T-cell (primary cell): ENCODE measurements around the gene TMEM38B. TPM values are rescaled to one million over a fixed set of nuclear protein-coding genes. Genes with fewer than 3 reads are reported as not detected.
"Not testable (repeated sequence)": the region's sequence is repeated elsewhere in the genome, so short reads cannot be mapped to it uniquely, and the experiment has no call there.

Source experiments
- ATAC-seq, 4 experiments: fragments of 200-7000 bp in 3 of 4; fragments of 150-1000 bp in 1 of 4; cut with Tn5 transposase; replicated peaks in 1 of 4; 1 replicate in 3 of 4; 2 replicates in 1 of 4; pipeline ENCODE4 v1.10.0; 2021; ENCODE audit warnings: moderate library complexity in 3 of 4, mild to moderate bottlenecking in 2 of 4, moderate number of reproducible peaks in 1 of 4
- CTCF ChIA-PET, 2 donors: fragments of 300-600 bp; sonication (Branson Sonifier 250); formaldehyde crosslinking; loops; one replicate each; lab custom pipeline; 2022; ENCODE audit warnings: antibody characterized with exemption in 2 of 2; lab: Charles Lee
- POLR2A ChIA-PET, 2 donors: fragments of 300-600 bp; sonication (Branson Sonifier 250); formaldehyde crosslinking; loops; one replicate each; lab custom pipeline; 2022; ENCODE audit warnings: antibody characterized with exemption in 2 of 2; lab: Charles Lee
- DNase-seq, 35 experiments: peaks; one replicate each; pipeline versions ENCODE4 v3.0.0 to v3.0.0-alpha.2; 2013 to 2023
- H3K27ac ChIP-seq: one replicate; pipeline ENCODE4 v1.5.1; 2013; ENCODE audit warnings: low read length
- H3K27me3 ChIP-seq, 2 experiments: replicated peaks in 1 of 2; 1 replicate in 1 of 2; 2 replicates in 1 of 2; pipeline versions ENCODE4 v1.6.1 to v1.7.0; 2013; ENCODE audit warnings: low read length in 1 of 2, mixed read lengths in 1 of 2; ENCODE audit not compliant: control insufficient read depth in 2 of 2, insufficient read depth in 2 of 2; ENCODE audit errors: extremely low read depth in 1 of 2
- H3K36me3 ChIP-seq, 2 donors: 1 replicate in 1 of 2; 2 replicates in 1 of 2; pipeline versions ENCODE4 v1.6.1 to v1.7.0; 2013; ENCODE audit warnings: low read length in 1 of 2; ENCODE audit not compliant: control insufficient read depth in 2 of 2, insufficient read depth in 1 of 2; ENCODE audit errors: extremely low read depth in 1 of 2
- H3K4me1 ChIP-seq, 2 experiments: 1 replicate in 1 of 2; 2 replicates in 1 of 2; pipeline versions ENCODE4 v1.6.1 to v1.7.0; 2013; ENCODE audit warnings: low read length in 2 of 2, mixed read lengths in 1 of 2; ENCODE audit not compliant: insufficient read depth in 2 of 2, control insufficient read depth in 1 of 2; ENCODE audit errors: extremely low read depth in 1 of 2
- H3K4me3 ChIP-seq, 2 donors: 1 replicate in 1 of 2; 2 replicates in 1 of 2; pipeline versions ENCODE4 v1.5.1 to v1.7.0; 2013; ENCODE audit warnings: mild to moderate bottlenecking in 2 of 2, low read length in 1 of 2, moderate library complexity in 1 of 2; ENCODE audit not compliant: control insufficient read depth in 1 of 2; ENCODE audit errors: extremely low read depth in 1 of 2
- H3K9me3 ChIP-seq: 2 replicates; pipeline ENCODE4 v1.7.0; 2013
- H3K27ac Mint-ChIP-seq, 2 donors: one replicate each; pipeline ENCODE4 v1.8.0; 2020 to 2021; ENCODE audit warnings: mild to moderate bottlenecking in 2 of 2, mixed read lengths in 2 of 2
- H3K27me3 Mint-ChIP-seq, 2 donors: one replicate each; pipeline ENCODE4 v1.8.0; 2021 to 2022; ENCODE audit warnings: mixed read lengths in 2 of 2
- H3K36me3 Mint-ChIP-seq: one replicate; pipeline ENCODE4 v1.8.0; 2021; ENCODE audit warnings: mixed read lengths
- H3K4me1 Mint-ChIP-seq, 3 donors: one replicate each; pipeline ENCODE4 v1.8.0; 2020 to 2022; ENCODE audit warnings: mixed read lengths in 3 of 3, mild to moderate bottlenecking in 1 of 3
- H3K4me3 Mint-ChIP-seq, 3 donors: one replicate each; pipeline ENCODE4 v1.8.0; 2020 to 2022; ENCODE audit warnings: mild to moderate bottlenecking in 3 of 3, mixed read lengths in 3 of 3, moderate library complexity in 3 of 3
- H3K9me3 Mint-ChIP-seq, 3 donors: one replicate each; pipeline ENCODE4 v1.8.0; 2020 to 2022; ENCODE audit warnings: mixed read lengths in 3 of 3
- WGBS: methylation state at CpG from one replicate; pipeline ENCODE4 v1.1.5; 2013; ENCODE audit warnings: missing lambda C conversion rate; ENCODE audit not compliant: insufficient coverage; 5-methylcytosine and 5-hydroxymethylcytosine counted together
- total RNA-seq, 35 experiments: library from RNA in 6 of 35; stranded (reverse) in 6 of 35; fragments of 120-200 nt in 1 of 35; gene quantifications; one replicate each; pipeline versions ENCODE4 v1.2.1 to v1.2.4 and lab custom pipeline; 2013 to 2026

Gene TMEM38B
- total RNA-seq, 5 donors from 2014 or later (not counting 1 experiment from before 2014, with no cell fraction given) = 11.5 to 14.9 (median 13.8) TPM

DNA sequence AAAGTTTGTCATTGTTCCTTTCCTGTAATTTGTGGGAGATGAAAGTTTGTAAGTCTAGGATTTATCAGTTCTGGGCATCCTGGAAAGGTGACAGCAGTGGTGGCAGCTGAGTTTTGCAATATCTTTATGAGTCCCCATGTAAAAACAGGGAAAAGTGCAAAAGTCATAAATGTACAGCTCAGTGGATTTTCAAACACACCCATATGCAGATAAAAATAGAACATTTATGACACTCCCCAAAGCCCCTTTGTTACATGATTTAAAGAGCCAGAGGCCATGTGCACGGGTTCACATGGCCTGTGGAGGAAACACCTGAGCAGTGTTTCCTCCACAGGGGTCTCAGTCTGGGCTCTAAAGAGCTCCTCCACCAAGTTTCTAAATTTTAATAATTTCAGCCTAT is 6.3 kb downstream of the TMEM38B start:
- Mint-ChIP-seq H3K27ac (no peak overlapping the region), H3K9me3 (no peaks in the 10 kb centered on the region), H3K36me3 (peaks cover 4% of the 10 kb centered on the region), H3K27me3 (no peaks in the 10 kb centered on the region), H3K4me3 (no peak overlapping the region), H3K4me1 (peaks cover 35 to 51% (median 36%) of the 10 kb centered on the region in 3 donors)
- H3K4me3 ChIP-seq = no peak overlapping the region
- H3K36me3 ChIP-seq = no peaks in the 10 kb centered on the region
- 50% methylated on average over 1 of the region's 1 CpG for WGBS
- no peak overlapping the region for H3K27ac ChIP-seq
- ATAC-seq = no peak
- peaks cover 0 to 3% of the 10 kb centered on the region in 2 experiments for H3K4me1 ChIP-seq
- ChIA-PET POLR2A (no interaction called here), CTCF (no interaction called here)
- H3K9me3 ChIP-seq = no peaks in the 10 kb centered on the region
- no peak for DNase-seq
- no peaks in the 10 kb centered on the region for H3K27me3 ChIP-seq

DNA sequence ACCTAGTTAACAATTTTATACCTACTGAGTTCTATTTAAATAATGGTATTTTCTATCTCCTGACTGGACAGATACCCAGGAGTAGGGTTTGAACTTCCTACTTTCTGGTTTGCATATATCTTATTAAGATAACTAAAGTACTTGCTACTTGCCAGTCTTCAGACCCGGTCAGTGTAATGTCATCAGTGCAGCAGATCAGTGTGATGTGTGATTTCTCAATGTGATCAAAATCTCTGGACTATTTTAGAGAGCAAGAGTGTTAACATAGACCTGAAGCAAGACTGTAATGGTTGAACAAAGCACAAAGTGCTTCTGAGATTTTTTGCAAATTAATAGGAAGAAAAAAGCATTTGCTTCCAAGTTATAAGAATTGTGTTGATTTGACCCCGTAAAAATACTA is 6.8 kb downstream of the TMEM38B start:
- Mint-ChIP-seq H3K36me3 (peaks cover 5% of the 10 kb centered on the region), H3K4me1 (peaks cover 31 to 49% (median 33%) of the 10 kb centered on the region in 3 donors), H3K4me3 (no peak overlapping the region), H3K9me3 (no peaks in the 10 kb centered on the region), H3K27ac (no peak overlapping the region), H3K27me3 (no peaks in the 10 kb centered on the region)
- ATAC-seq = no peak
- Histone ChIP-seq H3K4me3 (no peak overlapping the region), H3K27me3 (no peaks in the 10 kb centered on the region), H3K9me3 (no peaks in the 10 kb centered on the region), H3K27ac (no peak overlapping the region), H3K36me3 (no peaks in the 10 kb centered on the region), H3K4me1 (peaks cover 0 to 3% of the 10 kb centered on the region in 2 experiments)
- POLR2A ChIA-PET = no interaction called here
- CTCF ChIA-PET = no interaction called here
- no peak for DNase-seq
- 83% methylated on average over 1 of the region's 2 CpGs for WGBS

GRCh38 chr9:105702207-105702606 is 7.9 kb downstream of the TMEM38B start:
- Mint-ChIP-seq H3K9me3 (no peaks in the 10 kb centered on the region), H3K4me3 (no peak overlapping the region), H3K4me1 (peaks cover 27 to 39% (median 28%) of the 10 kb centered on the region in 3 donors), H3K36me3 (peaks cover 9% of the 10 kb centered on the region), H3K27ac (no peak overlapping the region), H3K27me3 (no peaks in the 10 kb centered on the region)
- no peaks in the 10 kb centered on the region for H3K36me3 ChIP-seq
- DNase-seq = no peak
- no CpG with 5 or more reads among the region's 1 CpG for WGBS
- H3K27ac ChIP-seq = no peak overlapping the region
- no peaks in the 10 kb centered on the region for H3K4me1 ChIP-seq
- H3K4me3 ChIP-seq = no peak overlapping the region
- no peaks in the 10 kb centered on the region for H3K27me3 ChIP-seq
- POLR2A ChIA-PET = no interaction called here
- no peak for ATAC-seq
- CTCF ChIA-PET = interaction anchor here in 1 of 2 donors (1.4 kb wide), 1 partner anchor 19 kb away, joined by 3 read pairs; no protein-coding TSS in a partner anchor
- no peaks in the 10 kb centered on the region for H3K9me3 ChIP-seq

DNA sequence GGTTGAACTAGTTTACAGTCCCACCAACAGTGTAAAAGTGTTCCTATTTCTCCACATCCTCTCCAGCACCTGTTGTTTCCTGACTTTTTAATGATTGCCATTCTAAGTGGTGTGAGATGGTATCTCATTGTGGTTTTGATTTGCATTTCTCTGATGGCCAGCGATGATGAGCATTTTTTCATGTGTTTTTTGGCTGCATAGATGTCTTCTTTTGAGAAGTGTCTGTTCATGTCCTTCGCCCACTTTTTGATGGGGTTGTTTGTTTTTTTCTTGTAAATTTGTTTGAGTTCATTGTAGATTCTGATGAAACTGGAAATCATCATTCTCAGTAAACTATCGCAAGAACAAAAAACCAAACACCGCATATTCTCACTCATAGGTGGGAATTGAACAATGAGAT is 9.3 kb downstream of the TMEM38B start:
- DNase-seq, ATAC-seq, POLR2A ChIA-PET, H3K4me3 Mint-ChIP-seq, H3K9me3 Mint-ChIP-seq, H3K27me3 Mint-ChIP-seq, H3K36me3 ChIP-seq, CTCF ChIA-PET, H3K36me3 Mint-ChIP-seq, H3K4me3 ChIP-seq, H3K27me3 ChIP-seq, H3K9me3 ChIP-seq, H3K27ac Mint-ChIP-seq, H3K27ac ChIP-seq, H3K4me1 ChIP-seq: not testable (repeated sequence)
- whole genome bisulfite sequencing = no CpG with 5 or more reads among the region's 4 CpGs
- H3K4me1 Mint-ChIP-seq = peaks cover 29 to 37% (median 32%) of the 10 kb centered on the region in 3 donors

DNA sequence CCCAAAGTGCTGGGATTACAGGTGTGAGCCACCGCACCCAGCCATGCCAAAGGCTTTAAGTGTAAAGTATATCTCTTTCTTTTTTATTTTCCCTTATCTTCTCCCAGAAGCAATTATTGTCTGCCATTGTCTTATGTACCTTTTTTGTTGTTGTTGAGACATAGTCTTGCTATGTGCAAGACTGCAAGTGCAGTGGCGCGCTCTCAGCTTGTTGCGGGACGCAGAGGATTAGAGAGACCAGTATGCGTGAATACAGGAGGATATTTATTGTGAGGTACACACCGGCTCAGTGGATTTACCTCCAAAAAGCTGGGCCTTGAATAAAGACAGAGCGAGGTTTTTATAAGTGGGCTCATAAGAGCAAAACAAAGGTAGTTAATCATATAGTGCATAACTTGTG is 11.8 kb downstream of the TMEM38B start:
- CTCF ChIA-PET = interaction anchor here in 1 of 2 donors (1.6 kb wide), 1 partner anchor 12 kb away, joined by 4 read pairs; no protein-coding TSS in a partner anchor
- Histone ChIP-seq H3K36me3 (no peaks in the 10 kb centered on the region), H3K27ac (no peak overlapping the region), H3K4me1 (peaks cover 0 to 2% of the 10 kb centered on the region in 2 experiments), H3K9me3 (no peaks in the 10 kb centered on the region), H3K4me3 (no peak overlapping the region), H3K27me3 (no peaks in the 10 kb centered on the region)
- ATAC-seq (no peak), DNase-seq (no peak)
- Mint-ChIP-seq H3K4me3 (no peak overlapping the region), H3K9me3 (no peaks in the 10 kb centered on the region), H3K36me3 (peaks cover 17% of the 10 kb centered on the region), H3K27ac (no peak overlapping the region), H3K27me3 (no peaks in the 10 kb centered on the region), H3K4me1 (peaks cover 12 to 19% (median 16%) of the 10 kb centered on the region in 3 donors)
- POLR2A ChIA-PET = no interaction called here
- 97% methylated on average over 6 of the region's 8 CpGs for WGBS

GRCh38 chr9:105708405-105708804 is 14.1 kb downstream of the TMEM38B start:
- Mint-ChIP-seq H3K27me3 (no peaks in the 10 kb centered on the region), H3K36me3 (peaks cover 13% of the 10 kb centered on the region), H3K4me1 (peaks cover 8 to 13% (median 10%) of the 10 kb centered on the region in 3 donors), H3K27ac (peak overlapping the region; percentile 79 to 82), H3K4me3 (peak overlapping the region; percentile 3 to 41 (median 23)), H3K9me3 (no peaks in the 10 kb centered on the region)
- ATAC-seq (peak in 1 of 4 experiments; percentile 66), DNase-seq (no peak)
- no peaks in the 10 kb centered on the region for H3K9me3 ChIP-seq
- CTCF ChIA-PET = interaction anchor here (0.5 to 0.9 kb wide), 2 partner anchors 14 to 237 kb away, joined by 3 to 5 read pairs; partner anchors contain the start of gene TMEM38B (in 1 of the 2)
- 40% methylated on average over 2 of the region's 3 CpGs for WGBS
- H3K27ac ChIP-seq = no peak overlapping the region
- POLR2A ChIA-PET = no interaction called here
- H3K36me3 ChIP-seq = peaks cover 0 to 3% of the 10 kb centered on the region in 2 donors
- no peak overlapping the region for H3K4me3 ChIP-seq
- H3K4me1 ChIP-seq = peaks cover 0 to 2% of the 10 kb centered on the region in 2 experiments
- H3K27me3 ChIP-seq = no peaks in the 10 kb centered on the region
